IMR-90 (cell line): ENCODE results near the gene SAMD10. TPM values are rescaled to one million over a fixed set of nuclear protein-coding genes. Genes with fewer than 3 reads are reported as not detected.

Experiments used
- ATAC-seq: fragments of 200-7000 bp; cut with Tn5 transposase; 2 replicates; pipeline ENCODE4 v1.9.1; 2020; ENCODE audit warnings: low read depth, mild to moderate bottlenecking, moderate library complexity
- BruUV-seq: library from RNA; stranded (reverse); fragments of 400-500 nt; replicated peaks from 2 replicates; lab custom pipeline; 2021; lab: Mats Ljungman, UMichigan
- CTCF ChIA-PET: fragments of 300-600 bp; formaldehyde crosslinking; extraction: SDS; loops from one replicate; lab custom pipeline; 2021; ENCODE audit warnings: antibody characterized with exemption; lab: Yijun Ruan, JAX
- POLR2A ChIA-PET: fragments of 300-600 bp; sonication (Branson Sonifier 250); formaldehyde crosslinking; loops from one replicate; lab custom pipeline; 2022; ENCODE audit warnings: antibody characterized with exemption; ENCODE audit not compliant: unreplicated experiment; lab: Charles Lee
- DNase-seq: peaks from one replicate; pipeline ENCODE4 v3.0.0; 2013
- H2AFZ ChIP-seq: replicated peaks from 2 replicates; pipeline ENCODE3; 2013; ENCODE audit warnings: low read length, mild to moderate bottlenecking; ENCODE audit not compliant: poor library complexity
- H2AK5ac ChIP-seq: 2 replicates; pipeline ENCODE4 v1.6.1; 2013; ENCODE audit warnings: low read depth, low read length, inconsistent platforms
- H2AK9ac ChIP-seq: replicated peaks from 2 replicates; pipeline ENCODE3; 2013; ENCODE audit warnings: mild to moderate bottlenecking, low read depth, low read length, moderate library complexity; ENCODE audit not compliant: poor library complexity
- H2BK120ac ChIP-seq: 2 replicates; pipeline ENCODE4 v1.6.1; 2013; ENCODE audit warnings: low read depth, low read length, inconsistent platforms
- H2BK15ac ChIP-seq: 3 replicates; pipeline ENCODE4 v1.6.1; 2013; ENCODE audit warnings: low read depth, low read length, inconsistent platforms
- H2BK20ac ChIP-seq: 2 replicates; pipeline ENCODE4 v1.6.1; 2013; ENCODE audit warnings: low read depth, mild to moderate bottlenecking, inconsistent platforms, low read length, moderate library complexity
- H2BK5ac ChIP-seq: 2 replicates; pipeline ENCODE4 v1.6.1; 2013; ENCODE audit warnings: mild to moderate bottlenecking, low read depth, low read length, inconsistent platforms; ENCODE audit not compliant: poor library complexity, severe bottlenecking
- H3K14ac ChIP-seq: replicated peaks from 2 replicates; pipeline ENCODE4 v1.6.1; 2013; ENCODE audit warnings: low read depth, low read length, inconsistent platforms
- H3K18ac ChIP-seq: 2 replicates; pipeline ENCODE4 v1.6.1; 2013; ENCODE audit warnings: low read depth, low read length, control low read depth
- H3K23ac ChIP-seq: 2 replicates; pipeline ENCODE4 v1.6.1; 2013; ENCODE audit warnings: low read depth, low read length, inconsistent platforms
- H3K27ac ChIP-seq: 2 replicates; pipeline ENCODE4 v1.5.1; 2013; ENCODE audit warnings: mild to moderate bottlenecking, control low read depth, low read length; ENCODE audit not compliant: insufficient read depth
- H3K27me3 ChIP-seq: 2 replicates; pipeline ENCODE4 v1.6.1; 2013; ENCODE audit warnings: low read length; ENCODE audit not compliant: control insufficient read depth, insufficient read depth
- H3K36me3 ChIP-seq: 2 replicates; pipeline ENCODE4 v1.6.1; 2013; ENCODE audit warnings: low read length, mixed read lengths; ENCODE audit not compliant: control insufficient read depth, insufficient read depth
- H3K4ac ChIP-seq: 2 replicates; pipeline ENCODE4 v1.6.1; 2013; ENCODE audit warnings: low read depth, low read length, inconsistent platforms
- H3K4me1 ChIP-seq: 2 replicates; pipeline ENCODE4 v1.6.1; 2013; ENCODE audit warnings: low read length, mixed read lengths; ENCODE audit not compliant: control insufficient read depth, insufficient read depth
- H3K4me2 ChIP-seq: 2 replicates; pipeline ENCODE4 v1.6.1; 2013; ENCODE audit warnings: low read depth, mild to moderate bottlenecking, control low read depth, low read length, moderate library complexity
- H3K4me3 ChIP-seq: 2 replicates; pipeline ENCODE4 v1.5.1; 2013; ENCODE audit warnings: low read depth, mild to moderate bottlenecking, control low read depth, low read length, moderate library complexity; ENCODE audit not compliant: insufficient read depth
- H3K56ac ChIP-seq: 2 replicates; pipeline ENCODE4 v1.6.1; 2013; ENCODE audit warnings: low read length, inconsistent platforms; ENCODE audit not compliant: insufficient read depth; ENCODE audit errors: extremely low read depth
- H3K79me1 ChIP-seq, 2 experiments: 2 replicates each; pipeline ENCODE4 v1.6.1; 2013; ENCODE audit warnings: low read length in 2 of 2, inconsistent platforms in 1 of 2, low read depth in 1 of 2
- H3K9ac ChIP-seq: 2 replicates; pipeline ENCODE4 v1.6.1; 2013; ENCODE audit warnings: low read depth, low read length, control low read depth
- H3K9me1 ChIP-seq: 2 replicates; pipeline ENCODE4 v1.6.1; 2013; ENCODE audit warnings: low read length, inconsistent platforms; ENCODE audit not compliant: insufficient read depth
- H3K9me3 ChIP-seq: 2 replicates; pipeline ENCODE4 v1.6.1; 2013; ENCODE audit warnings: low read length; ENCODE audit not compliant: control insufficient read depth, insufficient read depth
- H4K20me1 ChIP-seq: 2 replicates; pipeline ENCODE4 v1.6.1; 2013; ENCODE audit warnings: low read length, inconsistent platforms; ENCODE audit not compliant: insufficient read depth
- H4K5ac ChIP-seq: 2 replicates; pipeline ENCODE4 v1.6.1; 2013; ENCODE audit warnings: mild to moderate bottlenecking, low read depth, low read length, control low read depth
- H4K8ac ChIP-seq, 2 experiments: 2 replicates each; pipeline ENCODE4 v1.6.1; 2013; ENCODE audit warnings: low read depth in 2 of 2, low read length in 2 of 2, control low read depth in 1 of 2, inconsistent platforms in 1 of 2
- H4K91ac ChIP-seq: 2 replicates; pipeline ENCODE4 v1.6.1; 2013; ENCODE audit warnings: low read depth, low read length, inconsistent platforms; ENCODE audit not compliant: insufficient read depth
- BHLHE40 ChIP-seq: fragments of 150-350 bp; IDR thresholded peaks from 2 replicates; pipeline ENCODE4 v1.6.1; 2016; ENCODE audit warnings: mild to moderate bottlenecking, low read depth, low read length
- CEBPB ChIP-seq: IDR thresholded peaks from 2 replicates; pipeline ENCODE4 v1.6.1; 2012; ENCODE audit warnings: low read depth, low read length, improper control_type of control experiment
- RCOR1 ChIP-seq: IDR thresholded peaks from 2 replicates; pipeline ENCODE4 v1.6.1; 2012; ENCODE audit warnings: mild to moderate bottlenecking, low read length, improper control_type of control experiment; ENCODE audit not compliant: insufficient replicate concordance
- RFX5 ChIP-seq: IDR thresholded peaks from 2 replicates; pipeline ENCODE4 v1.8.0; 2012; ENCODE audit warnings: low read depth, mild to moderate bottlenecking, low read length, moderate library complexity
- SMC3 ChIP-seq: fragments of 150-350 bp; IDR thresholded peaks from 2 replicates; pipeline ENCODE4 v1.6.1; 2016; ENCODE audit warnings: low read depth, mild to moderate bottlenecking, antibody characterized with exemption, low read length, moderate library complexity
- WGBS, 2 experiments: methylation state at CpG; one replicate each; pipeline versions ENCODE4 v1.1.5 to v1.1.7; 2013; ENCODE audit warnings: missing lambda C conversion rate in 2 of 2; ENCODE audit not compliant: insufficient read length in 1 of 2; ENCODE audit errors: extremely low coverage in 2 of 2; 5-methylcytosine and 5-hydroxymethylcytosine counted together
- dilution Hi-C: fragments of 300-500 bp; cut with HindIII; formaldehyde crosslinking; loops from one replicate; pipeline ENCODE4 v1.14.3; 2018; ENCODE audit warnings: low sequenced_read_pairs; ENCODE audit not compliant: unreplicated experiment
- in situ Hi-C: fragments of 300-500 bp; cut with MboI; formaldehyde crosslinking; loops from 3 replicates; pipeline ENCODE4 v1.14.3; 2019; ENCODE audit warnings: low sequenced_read_pairs, inconsistent platforms, mixed read lengths
- intact Hi-C: fragments of 100-400 bp; cut with micrococcal nuclease; formaldehyde crosslinking; loops from 2 replicates; pipeline ENCODE4 v1.10.0; 2022
- polyA plus RNA-seq, 3 experiments: library from polyadenylated mRNA; depleted of rRNA; stranded (reverse); fragments of >200 nt; gene quantifications; 2 replicates each; pipeline ENCODE4 v1.2.3, GENCODE V29; 2012; ENCODE audit warnings: low replicate concordance in 1 of 3
- total RNA-seq: library from RNA; depleted of rRNA; stranded (reverse); fragments of >200 nt; gene quantifications from 2 replicates; pipeline ENCODE4 v1.2.3, GENCODE V29; 2012
- TF ChIP-seq, protein P1 (sequence below): conservative IDR thresholded peaks from 2 replicates; pipeline ENCODE4 v1.5.1; 2012; ENCODE audit warnings: mild to moderate bottlenecking, low read depth, low read length, improper control_type of control experiment

The SAMD10 gene
- total and polyA plus RNA-seq, 2 of the 4 experiments (the other 2 are of a cell fraction) = 0.54 to 4.1 TPM

DNA sequence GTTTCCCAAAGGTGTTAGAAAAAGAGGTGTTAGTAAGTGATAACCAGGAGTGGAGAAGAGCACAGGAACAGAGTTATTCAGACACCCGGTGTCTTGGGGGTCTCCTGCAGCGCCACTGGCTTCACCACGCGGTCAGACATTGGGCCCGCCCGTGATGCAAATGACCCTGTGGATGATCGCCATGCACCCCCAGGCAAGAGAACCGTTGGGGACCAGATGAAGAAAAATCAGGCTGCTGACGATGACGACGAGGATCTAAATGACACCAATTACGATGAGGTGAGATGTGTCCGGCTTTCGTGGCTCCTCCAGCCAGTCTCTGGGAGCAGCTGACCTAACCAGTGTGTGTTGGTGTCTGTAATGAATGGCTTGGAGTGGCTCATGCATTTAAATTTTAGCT is 3.5 kb upstream of the SAMD10 start:
- H4K91ac ChIP-seq = no peak overlapping the region
- H3K18ac ChIP-seq = no peak overlapping the region
- H3K4ac ChIP-seq = no peak overlapping the region
- H3K4me1 ChIP-seq = peaks cover 23% of the 10 kb centered on the region
- in situ Hi-C loops (no loop called here), intact Hi-C loops (no loop called here), dilution Hi-C loops (no loop called here)
- no peak overlapping the region for H2AK5ac ChIP-seq
- ChIA-PET CTCF (no interaction called here), POLR2A (no interaction called here)
- DNase-seq (no peak), ATAC-seq (no peak)
- WGBS, 2 experiments = 97% methylated on average over 9 of the region's 14 CpGs; no CpG with 5 or more reads in 1 of the 2 experiments
- no peak overlapping the region for H2BK20ac ChIP-seq
- no peak overlapping the region for H2AFZ ChIP-seq
- H2BK15ac ChIP-seq = no peak overlapping the region
- H3K27ac ChIP-seq = no peak overlapping the region
- no peak overlapping the region for H3K56ac ChIP-seq
- TF ChIP-seq SMC3 = no peak
- no peak for TF ChIP-seq CEBPB
- TF ChIP-seq BHLHE40 = no peak
- no peak for TF ChIP-seq RCOR1
- no peak for TF ChIP-seq RFX5
- TF ChIP-seq, protein P1, sequence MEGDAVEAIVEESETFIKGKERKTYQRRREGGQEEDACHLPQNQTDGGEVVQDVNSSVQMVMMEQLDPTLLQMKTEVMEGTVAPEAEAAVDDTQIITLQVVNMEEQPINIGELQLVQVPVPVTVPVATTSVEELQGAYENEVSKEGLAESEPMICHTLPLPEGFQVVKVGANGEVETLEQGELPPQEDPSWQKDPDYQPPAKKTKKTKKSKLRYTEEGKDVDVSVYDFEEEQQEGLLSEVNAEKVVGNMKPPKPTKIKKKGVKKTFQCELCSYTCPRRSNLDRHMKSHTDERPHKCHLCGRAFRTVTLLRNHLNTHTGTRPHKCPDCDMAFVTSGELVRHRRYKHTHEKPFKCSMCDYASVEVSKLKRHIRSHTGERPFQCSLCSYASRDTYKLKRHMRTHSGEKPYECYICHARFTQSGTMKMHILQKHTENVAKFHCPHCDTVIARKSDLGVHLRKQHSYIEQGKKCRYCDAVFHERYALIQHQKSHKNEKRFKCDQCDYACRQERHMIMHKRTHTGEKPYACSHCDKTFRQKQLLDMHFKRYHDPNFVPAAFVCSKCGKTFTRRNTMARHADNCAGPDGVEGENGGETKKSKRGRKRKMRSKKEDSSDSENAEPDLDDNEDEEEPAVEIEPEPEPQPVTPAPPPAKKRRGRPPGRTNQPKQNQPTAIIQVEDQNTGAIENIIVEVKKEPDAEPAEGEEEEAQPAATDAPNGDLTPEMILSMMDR = no peak
- H3K36me3 ChIP-seq = peaks cover 26% of the 10 kb centered on the region
- no peak overlapping the region for H3K9ac ChIP-seq
- H4K5ac ChIP-seq = no peak overlapping the region
- H3K4me3 ChIP-seq = no peak overlapping the region
- no TSS peak for BruUV-seq
- H3K27me3 ChIP-seq = no peaks in the 10 kb centered on the region
- H2BK120ac ChIP-seq = no peak overlapping the region
- H2BK5ac ChIP-seq = no peak overlapping the region
- H3K4me2 ChIP-seq = no peak overlapping the region
- H2AK9ac ChIP-seq = no peak overlapping the region
- H4K8ac ChIP-seq = no peak overlapping the region
- peaks cover 13% of the 10 kb centered on the region for H3K9me1 ChIP-seq
- H3K9me3 ChIP-seq = no peaks in the 10 kb centered on the region
- no peak overlapping the region for H3K14ac ChIP-seq
- peaks cover 11% of the 10 kb centered on the region; the same call in 1 of the 2 replicates for H4K20me1 ChIP-seq
- H3K23ac ChIP-seq = no peak overlapping the region
- H3K79me1 ChIP-seq = peaks cover 27 to 38% of the 10 kb centered on the region in 2 experiments
